HepG2 (cell line): ENCODE data around the gene ISG20L2. TPM values are rescaled to one million over a fixed set of nuclear protein-coding genes. Genes with fewer than 3 reads are reported as not detected.

Source experiments
- ATAC-seq: fragments of 200-7000 bp; cut with Tn5 transposase; 3 replicates; pipeline ENCODE4 v1.9.1; 2020; ENCODE audit warnings: mild to moderate bottlenecking, moderate library complexity
- BruUV-seq: library from RNA; stranded (reverse); fragments of 400-500 nt; replicated peaks from 2 replicates; lab custom pipeline; 2021; lab: Mats Ljungman, UMichigan
- CTCF ChIA-PET: fragments of 300-600 bp; formaldehyde crosslinking; extraction: SDS; loops from one replicate; lab custom pipeline; 2021; ENCODE audit warnings: low total read pairs, inconsistent platforms, low intra/inter-chr PET ratio; lab: Yijun Ruan, JAX
- POLR2A ChIA-PET: fragments of 350-600 bp; sonication (Branson Sonifier 250); formaldehyde crosslinking; loops from one replicate; lab custom pipeline; 2020; ENCODE audit warnings: antibody characterized with exemption, inconsistent platforms; lab: Yijun Ruan, JAX
- DNase-seq: peaks from one replicate; pipeline ENCODE4 v3.0.0-alpha.2; 2015; ENCODE audit warnings: low spot score
- FAIRE-seq: peaks from 3 replicates; lab custom pipeline; 2011; peaks lifted over from hg19 to GRCh38; lab: Jason Lieb, UNC
- H2AFZ ChIP-seq: one replicate; pipeline ENCODE4 v1.6.1; 2011; ENCODE audit warnings: low read length, inconsistent platforms
- H3K27ac ChIP-seq: fragments of 300-600 bp; 3 replicates; pipeline ENCODE4 v1.8.0; 2011; ENCODE audit warnings: mixed run types, mild to moderate bottlenecking, mixed read lengths, low read length, inconsistent platforms; ENCODE audit not compliant: insufficient read depth; ENCODE audit errors: extremely low read length
- H3K27me3 ChIP-seq, 2 experiments: fragments of 200-600 bp in 1 of 2; 2 replicates in 1 of 2; 3 replicates in 1 of 2; pipeline versions ENCODE4 v1.6.0 to v1.8.0; 2011; ENCODE audit warnings: low read length in 2 of 2, mild to moderate bottlenecking in 2 of 2, moderate library complexity in 2 of 2, inconsistent platforms in 1 of 2; ENCODE audit not compliant: insufficient read depth in 2 of 2, control insufficient read depth in 1 of 2
- H3K36me3 ChIP-seq, 2 experiments: fragments of 200-600 bp in 1 of 2; replicated peaks in 1 of 2; 2 replicates in 1 of 2; 3 replicates in 1 of 2; pipeline versions ENCODE4 v1.5.1 to v1.8.0; 2011; ENCODE audit warnings: low read length in 2 of 2, inconsistent platforms in 1 of 2; ENCODE audit not compliant: insufficient read depth in 2 of 2, control insufficient read depth in 1 of 2
- H3K4me1 ChIP-seq: 2 replicates; pipeline ENCODE4 v1.5.1; 2012; ENCODE audit warnings: low read length, inconsistent platforms; ENCODE audit not compliant: insufficient read depth
- H3K4me2 ChIP-seq: 2 replicates; pipeline ENCODE4 v1.6.0; 2011; ENCODE audit warnings: low read depth, low read length, inconsistent platforms
- H3K4me3 ChIP-seq, 3 experiments: fragments of 200-600 bp in 1 of 3; sonication (generic), shearing (Covaris generic) in 1 of 3; replicated peaks in 1 of 3; 2 replicates each; pipeline ENCODE4 v1.5.1; 2011 to 2016; ENCODE audit warnings: low read length in 3 of 3, inconsistent platforms in 2 of 3, low read depth in 2 of 3, mild to moderate bottlenecking in 2 of 3, control low read depth in 1 of 3, mixed read lengths in 1 of 3; ENCODE audit not compliant: insufficient read depth in 1 of 3
- H3K79me2 ChIP-seq: one replicate; pipeline ENCODE4 v1.6.1; 2011; ENCODE audit warnings: low read length, inconsistent platforms; ENCODE audit not compliant: insufficient read depth
- H3K9ac ChIP-seq: 2 replicates; pipeline ENCODE4 v1.6.0; 2011; ENCODE audit warnings: mild to moderate bottlenecking, low read depth, low read length, inconsistent platforms; ENCODE audit not compliant: insufficient read depth
- H3K9me3 ChIP-seq: 2 replicates; pipeline ENCODE4 v1.5.1; 2012; ENCODE audit warnings: mild to moderate bottlenecking, low read length
- H4K20me1 ChIP-seq: 2 replicates; pipeline ENCODE4 v1.6.0; 2011; ENCODE audit warnings: inconsistent platforms, mild to moderate bottlenecking, low read length, moderate library complexity; ENCODE audit not compliant: insufficient read depth
- HES4 ChIP-seq: sonication (generic); formaldehyde crosslinking; IDR thresholded peaks from 2 replicates; pipeline ENCODE4 v1.9.0; 2021; ENCODE audit warnings: mild to moderate bottlenecking, missing genetic modification reagents, borderline replicate concordance
- MAFF ChIP-seq: IDR thresholded peaks from 2 replicates; pipeline ENCODE4 v1.6.1; 2011; ENCODE audit warnings: low read depth, low read length, improper control_type of control experiment
- MYNN ChIP-seq: sonication (generic); formaldehyde crosslinking; IDR thresholded peaks from 2 replicates; pipeline ENCODE4 v1.4.0; 2020; ENCODE audit warnings: mild to moderate bottlenecking, low read depth, missing genetic modification reagents
- NFYC ChIP-seq: IDR thresholded peaks from 2 replicates; pipeline ENCODE4 v1.6.1; 2016; ENCODE audit warnings: missing genetic modification reagents, missing compliant biosample characterization
- SCMH1 ChIP-seq: sonication (generic); formaldehyde crosslinking; IDR thresholded peaks from 2 replicates; pipeline ENCODE4 v1.9.0; 2021; ENCODE audit warnings: missing genetic modification reagents, mild to moderate bottlenecking, borderline replicate concordance
- STAG1 ChIP-seq: sonication (generic); formaldehyde crosslinking; IDR thresholded peaks from 2 replicates; pipeline ENCODE4 v1.4.0; 2020; ENCODE audit warnings: missing genetic modification reagents
- THYN1 ChIP-seq: sonication (generic); formaldehyde crosslinking; IDR thresholded peaks from 2 replicates; pipeline ENCODE4 v1.8.1; 2023; ENCODE audit warnings: low read depth, mild to moderate bottlenecking, moderate library complexity, missing genetic modification reagents, borderline replicate concordance
- ZNF251 ChIP-seq: sonication (generic); formaldehyde crosslinking; IDR thresholded peaks from 2 replicates; pipeline ENCODE4 v1.9.0; 2021; ENCODE audit warnings: mild to moderate bottlenecking, missing genetic modification reagents
- ZNF556 ChIP-seq: sonication (generic); formaldehyde crosslinking; IDR thresholded peaks from 2 replicates; pipeline ENCODE4 v1.4.0; 2020; ENCODE audit warnings: mild to moderate bottlenecking, missing genetic modification reagents, borderline replicate concordance
- ZNF678 ChIP-seq: sonication (generic); formaldehyde crosslinking; IDR thresholded peaks from 2 replicates; pipeline ENCODE4 v1.4.0; 2020; ENCODE audit warnings: mild to moderate bottlenecking, missing genetic modification reagents
- ZNF720 ChIP-seq: sonication (generic); formaldehyde crosslinking; IDR thresholded peaks from 2 replicates; pipeline ENCODE4 v1.4.0; 2020; ENCODE audit warnings: missing genetic modification reagents
- ZNF746 ChIP-seq: sonication (generic); formaldehyde crosslinking; IDR thresholded peaks from 2 replicates; pipeline ENCODE4 v1.8.0; 2022; ENCODE audit warnings: mild to moderate bottlenecking, missing genetic modification reagents
- ZNF788 ChIP-seq: sonication (generic); formaldehyde crosslinking; IDR thresholded peaks from 2 replicates; pipeline ENCODE4 v1.5.0; 2020; ENCODE audit warnings: mild to moderate bottlenecking, missing genetic modification reagents, borderline replicate concordance
- WGBS: methylation state at CpG from one replicate; pipeline ENCODE4 v1.1.6; 2017; ENCODE audit warnings: low lambda C conversion rate; 5-methylcytosine and 5-hydroxymethylcytosine counted together
- in situ Hi-C: cut with HindIII; loops from 2 replicates; pipeline ENCODE4 v1.10.0; 2017; ENCODE audit warnings: low pct_unique_long_range_greater_than_20kb; ENCODE audit not compliant: extremely low pct_ligation_motif_present
- intact Hi-C: fragments of 100-400 bp; cut with micrococcal nuclease; formaldehyde crosslinking; loops from one replicate; pipeline ENCODE4 v1.10.0; 2022; ENCODE audit not compliant: unreplicated experiment
- polyA plus RNA-seq, 8 experiments: library from polyadenylated mRNA; depleted of rRNA in 3 of 8; stranded (reverse) in 7 of 8; unstranded in 1 of 8; fragments of >200 nt; fragmentation: Illumina TruSeq in 4 of 8; extraction: Trizol in 4 of 8; gene quantifications; 2 replicates each; pipeline versions ENCODE4 v1.2.1 to v1.2.3, GENCODE V29; 2011 to 2016; ENCODE audit warnings: low read depth in 4 of 8, missing spikeins in 1 of 8, mixed read lengths in 1 of 8; ENCODE audit not compliant: insufficient read depth in 1 of 8
- total RNA-seq, 5 experiments: library from RNA; depleted of rRNA; stranded (reverse); fragments of >200 nt; fragmentation: Illumina TruSeq; extraction: Trizol; gene quantifications; 2 replicates each; pipeline ENCODE4 v1.2.3, GENCODE V29; 2016; ENCODE audit warnings: low read depth in 1 of 5
- TF ChIP-seq, protein P1 (sequence below): sonication (generic); formaldehyde crosslinking; IDR thresholded peaks from 2 replicates; pipeline ENCODE4 v1.4.0; 2020; ENCODE audit warnings: missing genetic modification reagents
- TF ChIP-seq, protein P2 (sequence below): sonication (generic); formaldehyde crosslinking; IDR thresholded peaks from 2 replicates; pipeline ENCODE4 v1.8.1; 2023; ENCODE audit warnings: mild to moderate bottlenecking, missing genetic modification reagents, borderline replicate concordance
- TF ChIP-seq, protein P3 (sequence below): sonication (generic); formaldehyde crosslinking; IDR thresholded peaks from 2 replicates; pipeline ENCODE4; 2020; ENCODE audit warnings: missing genetic modification reagents, mild to moderate bottlenecking, borderline replicate concordance
- TF ChIP-seq, protein P4 (sequence below): sonication (generic); formaldehyde crosslinking; conservative IDR thresholded peaks from 2 replicates; pipeline ENCODE4 v1.8.0; 2022; ENCODE audit warnings: mild to moderate bottlenecking, moderate library complexity, missing genetic modification reagents

ISG20L2 gene
- total and polyA plus RNA-seq, 2 of the 13 experiments (the other 11 are each of a cell fraction or from before 2014, with no cell fraction given), result 19.8 to 21.3 TPM

DNA sequence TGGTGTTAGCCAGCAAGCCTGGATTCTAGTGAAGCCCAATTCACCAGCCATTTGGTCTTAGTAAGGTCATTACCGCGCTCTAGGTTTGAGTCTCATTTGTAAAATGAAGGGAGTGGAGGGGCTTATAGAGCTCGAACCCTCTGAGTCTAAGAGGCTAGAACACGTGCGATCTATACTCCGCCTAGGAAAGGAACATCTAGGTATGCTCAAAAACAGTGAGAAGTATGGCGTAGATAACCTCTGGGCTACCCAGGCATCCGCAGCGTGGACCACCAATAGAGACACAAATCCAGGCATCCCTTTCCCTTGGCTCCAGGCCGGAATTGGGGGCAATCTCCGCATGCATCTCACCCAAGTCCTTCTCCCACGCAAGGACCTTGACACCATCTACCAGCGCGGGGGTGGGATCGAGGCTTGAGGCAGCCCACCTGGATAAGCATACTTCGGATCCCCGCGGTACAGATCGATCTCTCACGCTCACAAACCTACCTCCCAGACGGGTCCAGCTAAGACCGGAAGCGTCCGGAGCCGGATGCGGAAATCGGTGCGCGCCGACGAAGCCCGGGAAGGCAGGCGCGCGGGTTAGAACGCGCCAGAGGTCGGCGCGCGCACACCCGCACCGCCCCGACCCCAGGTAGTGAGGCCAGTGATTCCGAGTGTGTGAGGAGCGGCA is 504 bp downstream of the ISG20L2 start, which contains the start of gene METTL25B:
Gene METTL25B, plus strand, starts transcription at position 544 of the 673 bp plus-strand sequence. CDS start 636 bp downstream, outside the sequence.
- peaks cover 59% of the 10 kb centered on the region for H3K79me2 ChIP-seq
- H3K9ac ChIP-seq, result peak within 1 kb of the TSS; percentile 89
- no peaks in the 10 kb centered on the region; a peak in 1 of 5 replicates for H3K27me3 ChIP-seq
- intact Hi-C loops, result loop anchor here (2.0 to 10.0 kb wide), 2 partner anchors 21 to 63 kb away; no protein-coding TSS in a partner anchor
- H3K27ac ChIP-seq, result peak within 1 kb of the TSS; percentile 79
- ATAC-seq (peak; percentile 83), FAIRE-seq (no peak), DNase-seq (peak; percentile 75)
- peaks cover 8 to 15% of the 10 kb centered on the region in 2 experiments for H3K36me3 ChIP-seq
- H4K20me1 ChIP-seq, result peaks cover 17% of the 10 kb centered on the region
- CTCF ChIA-PET, result interaction anchor here (0.6 to 5.7 kb wide), 3 partner anchors 38 to 70 kb away, joined by 3 to 119 read pairs (median 3); no protein-coding TSS in a partner anchor
- H2AFZ ChIP-seq, result peak within 1 kb of the TSS; percentile 87
- WGBS, result 0% methylated on average over 14 of the region's 46 CpGs
- H3K4me2 ChIP-seq, result peak within 1 kb of the TSS; percentile 97
- H3K9me3 ChIP-seq, result no peaks in the 10 kb centered on the region
- no TSS peak for BruUV-seq
- peak within 1 kb of the TSS; percentile 89 to 100 (median 98) for H3K4me3 ChIP-seq
- POLR2A ChIA-PET, result interaction anchor here (0.7 to 5.7 kb wide), 28 partner anchors 12 to 553 kb away, joined by 3 to 100 read pairs (median 5); partner anchors contain the start of genes CRABP2, HDGF, MEF2D and MRPL24
- peaks cover 49% of the 10 kb centered on the region for H3K4me1 ChIP-seq
- in situ Hi-C loops, result loop anchor here (5.0 kb wide), 2 partner anchors 39 to 41 kb away; partner anchors contain the start of gene PRCC
- TF ChIP-seq, protein P1, sequence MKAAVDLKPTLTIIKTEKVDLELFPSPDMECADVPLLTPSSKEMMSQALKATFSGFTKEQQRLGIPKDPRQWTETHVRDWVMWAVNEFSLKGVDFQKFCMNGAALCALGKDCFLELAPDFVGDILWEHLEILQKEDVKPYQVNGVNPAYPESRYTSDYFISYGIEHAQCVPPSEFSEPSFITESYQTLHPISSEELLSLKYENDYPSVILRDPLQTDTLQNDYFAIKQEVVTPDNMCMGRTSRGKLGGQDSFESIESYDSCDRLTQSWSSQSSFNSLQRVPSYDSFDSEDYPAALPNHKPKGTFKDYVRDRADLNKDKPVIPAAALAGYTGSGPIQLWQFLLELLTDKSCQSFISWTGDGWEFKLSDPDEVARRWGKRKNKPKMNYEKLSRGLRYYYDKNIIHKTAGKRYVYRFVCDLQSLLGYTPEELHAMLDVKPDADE (CRISPR knock-in tag), result no peak
- TF ChIP-seq, protein P2, sequence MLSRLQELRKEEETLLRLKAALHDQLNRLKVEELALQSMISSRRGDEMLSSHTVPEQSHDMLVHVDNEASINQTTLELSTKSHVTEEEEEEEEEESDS (CRISPR knock-in tag), result no peak
- TF ChIP-seq ZNF251 (CRISPR knock-in tag) (no peak), MYNN (CRISPR knock-in tag) (0 out of 2 replicates have a peak, but pooled peaks have one; percentile 63), HES4 (0 out of 2 replicates have a peak, but pooled peaks have one; percentile 53), ZNF788 (CRISPR knock-in tag) (no peak), SCMH1 (CRISPR knock-in tag) (no peak), STAG1 (no peak), ZNF678 (peak; percentile 40; the same call in 1 of the 2 replicates), MAFF (no peak), ZNF720 (no peak), THYN1 (no peak), NFYC (CRISPR knock-in tag) (peak; percentile 13; the same call in 1 of the 2 replicates), ZNF556 (CRISPR knock-in tag) (no peak), ZNF746 (0 out of 2 replicates have a peak, but pooled peaks have one; percentile 45)
- TF ChIP-seq, protein P3, sequence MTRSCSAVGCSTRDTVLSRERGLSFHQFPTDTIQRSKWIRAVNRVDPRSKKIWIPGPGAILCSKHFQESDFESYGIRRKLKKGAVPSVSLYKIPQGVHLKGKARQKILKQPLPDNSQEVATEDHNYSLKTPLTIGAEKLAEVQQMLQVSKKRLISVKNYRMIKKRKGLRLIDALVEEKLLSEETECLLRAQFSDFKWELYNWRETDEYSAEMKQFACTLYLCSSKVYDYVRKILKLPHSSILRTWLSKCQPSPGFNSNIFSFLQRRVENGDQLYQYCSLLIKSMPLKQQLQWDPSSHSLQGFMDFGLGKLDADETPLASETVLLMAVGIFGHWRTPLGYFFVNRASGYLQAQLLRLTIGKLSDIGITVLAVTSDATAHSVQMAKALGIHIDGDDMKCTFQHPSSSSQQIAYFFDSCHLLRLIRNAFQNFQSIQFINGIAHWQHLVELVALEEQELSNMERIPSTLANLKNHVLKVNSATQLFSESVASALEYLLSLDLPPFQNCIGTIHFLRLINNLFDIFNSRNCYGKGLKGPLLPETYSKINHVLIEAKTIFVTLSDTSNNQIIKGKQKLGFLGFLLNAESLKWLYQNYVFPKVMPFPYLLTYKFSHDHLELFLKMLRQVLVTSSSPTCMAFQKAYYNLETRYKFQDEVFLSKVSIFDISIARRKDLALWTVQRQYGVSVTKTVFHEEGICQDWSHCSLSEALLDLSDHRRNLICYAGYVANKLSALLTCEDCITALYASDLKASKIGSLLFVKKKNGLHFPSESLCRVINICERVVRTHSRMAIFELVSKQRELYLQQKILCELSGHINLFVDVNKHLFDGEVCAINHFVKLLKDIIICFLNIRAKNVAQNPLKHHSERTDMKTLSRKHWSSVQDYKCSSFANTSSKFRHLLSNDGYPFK, result peak; percentile 42; the same call in 1 of the 2 replicates
- TF ChIP-seq, protein P4, sequence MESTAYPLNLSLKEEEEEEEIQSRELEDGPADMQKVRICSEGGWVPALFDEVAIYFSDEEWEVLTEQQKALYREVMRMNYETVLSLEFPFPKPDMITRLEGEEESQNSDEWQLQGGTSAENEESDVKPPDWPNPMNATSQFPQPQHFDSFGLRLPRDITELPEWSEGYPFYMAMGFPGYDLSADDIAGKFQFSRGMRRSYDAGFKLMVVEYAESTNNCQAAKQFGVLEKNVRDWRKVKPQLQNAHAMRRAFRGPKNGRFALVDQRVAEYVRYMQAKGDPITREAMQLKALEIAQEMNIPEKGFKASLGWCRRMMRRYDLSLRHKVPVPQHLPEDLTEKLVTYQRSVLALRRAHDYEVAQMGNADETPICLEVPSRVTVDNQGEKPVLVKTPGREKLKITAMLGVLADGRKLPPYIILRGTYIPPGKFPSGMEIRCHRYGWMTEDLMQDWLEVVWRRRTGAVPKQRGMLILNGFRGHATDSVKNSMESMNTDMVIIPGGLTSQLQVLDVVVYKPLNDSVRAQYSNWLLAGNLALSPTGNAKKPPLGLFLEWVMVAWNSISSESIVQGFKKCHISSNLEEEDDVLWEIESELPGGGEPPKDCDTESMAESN (CRISPR knock-in tag), result 0 out of 2 replicates have a peak, but pooled peaks have one; percentile 61
